Measurements from ENCODE around the gene TSHZ2.
"Not testable (repeated sequence)": the region's sequence is repeated elsewhere in the genome, so short reads cannot be mapped to it uniquely, and the experiment has no call there.

TSHZ2 gene

GRCh38 chr20:53491462-53491861, 519.3 kb downstream of the TSHZ2 start:
- DNase-seq: no peak

GRCh38 chr20:53492212-53492611, 520.1 kb downstream of the TSHZ2 start:
- no peak for DNase-seq

GRCh38 chr20:53493311-53493857, 521.2 kb downstream of the TSHZ2 start:
- no peak for DNase-seq

- no peak for DNase-seq
Observed at GRCh38 chr20:53494753-53495152, 522.6 kb downstream of the TSHZ2 start.

GRCh38 chr20:53495398-53496092, 523.4 kb downstream of the TSHZ2 start:
- DNase-seq: no peak

GRCh38 chr20:53497246-53497645, 525.1 kb downstream of the TSHZ2 start:
- DNase-seq: no peak

- no peak for DNase-seq
Observed at GRCh38 chr20:53498341-53498740, 526.2 kb downstream of the TSHZ2 start.

- no peak for DNase-seq
Observed at GRCh38 chr20:53500651-53501050, 528.5 kb downstream of the TSHZ2 start.

GRCh38 chr20:53502820-53503219, 530.7 kb downstream of the TSHZ2 start:
- DNase-seq: no peak

- no peak for DNase-seq
Observed at GRCh38 chr20:53503517-53503919, 531.4 kb downstream of the TSHZ2 start.

GRCh38 chr20:53504106-53504505, 531.9 kb downstream of the TSHZ2 start:
- not testable (repeated sequence) for DNase-seq

- no peak for DNase-seq
Observed at GRCh38 chr20:53510262-53510661, 538.1 kb downstream of the TSHZ2 start.

GRCh38 chr20:53510704-53511103, 538.5 kb downstream of the TSHZ2 start:
- DNase-seq: no peak

- DNase-seq: no peak
Observed at GRCh38 chr20:53512076-53512475, 539.9 kb downstream of the TSHZ2 start.

- no peak for DNase-seq
Observed at GRCh38 chr20:53513168-53513488, 541.0 kb downstream of the TSHZ2 start.

- no peak for DNase-seq
Observed at GRCh38 chr20:53513489-53514298, 541.5 kb downstream of the TSHZ2 start.

- no peak for DNase-seq
Observed at GRCh38 chr20:53515749-53516148, 543.6 kb downstream of the TSHZ2 start.

- DNase-seq: no peak
Observed at GRCh38 chr20:53517146-53517545, 545.0 kb downstream of the TSHZ2 start.

GRCh38 chr20:53521421-53521820, 549.3 kb downstream of the TSHZ2 start:
- DNase-seq: not testable (repeated sequence)

GRCh38 chr20:53522026-53522425, 549.9 kb downstream of the TSHZ2 start:
- DNase-seq: no peak

- no peak for DNase-seq
Observed at GRCh38 chr20:53522696-53523095, 550.5 kb downstream of the TSHZ2 start.

GRCh38 chr20:53523615-53524014, 551.5 kb downstream of the TSHZ2 start:
- not testable (repeated sequence) for DNase-seq

- no peak for DNase-seq
Observed at GRCh38 chr20:53524589-53525312, 552.6 kb downstream of the TSHZ2 start.

- DNase-seq: no peak
Observed at GRCh38 chr20:53527196-53527595, 555.0 kb downstream of the TSHZ2 start.

All from hematopoietic multipotent progenitor cell treated with erythropoietin and hydrocortisone succinate and interleukin-3 and kit ligand, for 8 days (in vitro differentiated cells).